ENCODE measurements around the gene POLR1B. TPM values are rescaled to one million over a fixed set of nuclear protein-coding genes. Genes with fewer than 3 reads are reported as not detected.

POLR1B gene
- total RNA-seq, 1 donor: 8.2 TPM

DNA sequence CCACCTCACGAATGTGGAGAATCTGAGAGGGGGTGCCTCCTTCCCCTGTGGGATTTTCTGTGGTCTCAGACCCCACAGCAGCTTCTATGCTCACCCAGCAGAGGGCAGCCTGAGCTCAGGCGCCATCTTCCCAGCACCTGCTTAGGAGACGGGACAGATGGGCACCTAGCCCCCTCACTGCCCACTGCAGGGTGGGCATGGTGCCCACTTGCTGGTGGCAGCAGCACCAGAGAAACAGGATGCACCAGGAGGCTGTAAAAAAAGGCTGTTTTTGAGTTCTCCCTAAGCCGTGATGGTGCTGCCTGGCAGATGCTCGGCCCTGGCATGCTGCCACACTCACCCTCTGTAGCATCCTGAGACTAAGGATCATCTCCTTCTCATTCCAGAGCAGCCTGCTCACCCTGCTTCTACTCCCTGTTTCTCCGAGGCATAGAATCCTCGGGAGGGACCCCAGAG is 84.4 kb downstream of the POLR1B start:
- Histone ChIP-seq H3K4me3 (ENCODE audit: low read length) (no peak overlapping the region), H3K9me3 (ENCODE audit: low read depth, low read length) (no peaks in the 10 kb centered on the region), H3K4me1 (ENCODE audit: insufficient read depth, low read length) (peaks cover 95% of the 10 kb centered on the region), H3K27me3 (ENCODE audit: insufficient read depth, low read length) (no peaks in the 10 kb centered on the region)

Other genes starting within 250 kb of the POLR1B start
- 96.6 TPM for gene RGPD8, start 108.8 kb upstream of the POLR1B start, total RNA-seq
- 11.0 TPM for gene TTL, start 60.3 kb upstream of the POLR1B start, total RNA-seq
- 4.6 TPM for gene CHCHD5, start 42.1 kb downstream of the POLR1B start, total RNA-seq
- gene SLC20A1, start 103.5 kb downstream of the POLR1B start, total RNA-seq: 77.2 TPM
- not detected for gene NT5DC4, start 178.6 kb downstream of the POLR1B start, total RNA-seq
- gene CKAP2L, start 222.1 kb downstream of the POLR1B start, total RNA-seq: 0.21 TPM
- 23.4 TPM for gene IL1A, start 242.0 kb downstream of the POLR1B start, total RNA-seq